H1 (cell line): ENCODE results near the gene AP1M1. TPM values are rescaled to one million over a fixed set of nuclear protein-coding genes. Genes with fewer than 3 reads are reported as not detected.

Experiments
- CTCF ChIA-PET: fragments of 300-600 bp; sonication (Branson Sonifier 250); formaldehyde crosslinking; loops from one replicate; lab custom pipeline; 2021; ENCODE audit not compliant: partially characterized antibody; lab: Charles Lee
- POLR2A ChIA-PET: fragments of 300-600 bp; sonication (Branson Sonifier 250); formaldehyde crosslinking; loops from one replicate; lab custom pipeline; 2021; ENCODE audit warnings: inconsistent platforms; ENCODE audit not compliant: partially characterized antibody; lab: Charles Lee
- DNase-seq, 2 experiments: peaks; one replicate each; pipeline versions ENCODE4 v3.0.0 to v3.0.0-alpha.2; 2010 to 2022; ENCODE audit warnings: low spot score in 2 of 2, low read depth in 1 of 2, mixed read lengths in 1 of 2
- FAIRE-seq: peaks from 2 replicates; lab custom pipeline; 2011; peaks lifted over from hg19 to GRCh38; lab: Jason Lieb, UNC
- H2AFZ ChIP-seq: 2 replicates; pipeline ENCODE4 v1.8.1; 2012; ENCODE audit warnings: low read length, inconsistent platforms
- H2AK5ac ChIP-seq: 2 replicates; pipeline ENCODE4 v1.6.1; 2013; ENCODE audit warnings: low read depth, low read length
- H2BK120ac ChIP-seq: replicated peaks from 2 replicates; pipeline ENCODE3; 2013; ENCODE audit warnings: low read depth, low read length, inconsistent platforms
- H2BK12ac ChIP-seq: 2 replicates; pipeline ENCODE4 v1.6.1; 2013; ENCODE audit warnings: low read depth, low read length
- H2BK15ac ChIP-seq: 2 replicates; pipeline ENCODE4 v1.6.1; 2013; ENCODE audit warnings: low read length
- H2BK20ac ChIP-seq: 2 replicates; pipeline ENCODE4 v1.6.1; 2013; ENCODE audit warnings: low read length
- H2BK5ac ChIP-seq: 2 replicates; pipeline ENCODE4 v1.6.1; 2013; ENCODE audit warnings: low read depth, low read length
- H3K14ac ChIP-seq: 2 replicates; pipeline ENCODE4 v1.6.1; 2013; ENCODE audit warnings: inconsistent platforms; ENCODE audit not compliant: insufficient read length
- H3K18ac ChIP-seq: 2 replicates; pipeline ENCODE4 v1.6.1; 2013; ENCODE audit warnings: low read length; ENCODE audit errors: extremely low read depth
- H3K23ac ChIP-seq: 2 replicates; pipeline ENCODE4 v1.6.1; 2013; ENCODE audit warnings: inconsistent platforms; ENCODE audit not compliant: insufficient read length
- H3K23me2 ChIP-seq: 2 replicates; pipeline ENCODE4 v1.6.1; 2013; ENCODE audit warnings: low read depth, low read length
- H3K27ac ChIP-seq: 2 replicates; pipeline ENCODE4 v1.6.1; 2011; ENCODE audit warnings: low read depth, low read length, inconsistent platforms
- H3K27me3 ChIP-seq, 4 experiments: replicated peaks in 1 of 4; 1 replicate in 1 of 4; 2 replicates in 3 of 4; pipeline versions ENCODE4 v1.6.1 to v1.8.1; 2011 to 2013; ENCODE audit warnings: low read length in 3 of 4, mild to moderate bottlenecking in 3 of 4, inconsistent platforms in 2 of 4, mixed read lengths in 2 of 4, moderate library complexity in 1 of 4; ENCODE audit not compliant: control insufficient read depth in 3 of 4, insufficient read depth in 3 of 4; ENCODE audit errors: extremely low read depth in 1 of 4
- H3K36me3 ChIP-seq, 4 experiments: 2 replicates each; pipeline versions ENCODE4 v1.6.1 to v1.8.1; 2011 to 2013; ENCODE audit warnings: mild to moderate bottlenecking in 4 of 4, low read length in 3 of 4, moderate library complexity in 2 of 4, control low read depth in 1 of 4, inconsistent platforms in 1 of 4; ENCODE audit not compliant: insufficient read depth in 4 of 4, control insufficient read depth in 2 of 4
- H3K4ac ChIP-seq: replicated peaks from 2 replicates; pipeline ENCODE3; 2013; ENCODE audit warnings: low read length, low read depth, mixed read lengths, inconsistent platforms; ENCODE audit not compliant: insufficient read length
- H3K4me1 ChIP-seq, 4 experiments: replicated peaks in 1 of 4; 1 replicate in 1 of 4; 2 replicates in 3 of 4; pipeline versions ENCODE4 v1.6.1 to v1.8.1; 2011 to 2013; ENCODE audit warnings: low read length in 3 of 4, inconsistent platforms in 2 of 4, mixed read lengths in 1 of 4; ENCODE audit not compliant: insufficient read depth in 4 of 4, control insufficient read depth in 3 of 4
- H3K4me2 ChIP-seq, 2 experiments: 2 replicates each; pipeline versions ENCODE4 v1.6.1 to v1.8.1; 2011 to 2013; ENCODE audit warnings: low read depth in 2 of 2, low read length in 2 of 2, control low read depth in 1 of 2, inconsistent platforms in 1 of 2, mild to moderate bottlenecking in 1 of 2; ENCODE audit not compliant: insufficient read depth in 1 of 2
- H3K4me3 ChIP-seq, 4 experiments: fragments of 200-600, 300-600 bp in 1 of 4; sonication (generic), shearing (Covaris generic), sonication (Bioruptor Twin) in 1 of 4; 2 replicates each; pipeline versions ENCODE4 v1.5.1 to v1.8.1; 2011 to 2016; ENCODE audit warnings: low read length in 4 of 4, low read depth in 3 of 4, control low read depth in 2 of 4, inconsistent platforms in 2 of 4, mild to moderate bottlenecking in 2 of 4, mixed read lengths in 1 of 4, moderate library complexity in 1 of 4; ENCODE audit not compliant: insufficient read depth in 2 of 4; ENCODE audit errors: extremely low read depth in 1 of 4
- H3K56ac ChIP-seq: replicated peaks from 2 replicates; pipeline ENCODE3; 2013; ENCODE audit warnings: low read depth, mild to moderate bottlenecking, mixed read lengths, low read length, inconsistent platforms; ENCODE audit not compliant: insufficient read length
- H3K79me1 ChIP-seq: 2 replicates; pipeline ENCODE4 v1.6.1; 2013; ENCODE audit warnings: low read depth, low read length, control low read depth
- H3K79me2 ChIP-seq, 2 experiments: 2 replicates each; pipeline versions ENCODE4 v1.6.1 to v1.8.1; 2012 to 2013; ENCODE audit warnings: low read length in 2 of 2, mild to moderate bottlenecking in 2 of 2, inconsistent platforms in 1 of 2; ENCODE audit not compliant: insufficient read depth in 2 of 2, control insufficient read depth in 1 of 2
- H3K9ac ChIP-seq, 4 experiments: replicated peaks in 1 of 4; 1 replicate in 1 of 4; 2 replicates in 3 of 4; pipeline versions ENCODE4 v1.6.1 to v1.8.1; 2011 to 2013; ENCODE audit warnings: low read depth in 3 of 4, low read length in 3 of 4, control low read depth in 2 of 4, mild to moderate bottlenecking in 2 of 4, moderate library complexity in 2 of 4, inconsistent platforms in 1 of 4; ENCODE audit errors: extremely low read depth in 1 of 4
- H3K9me3 ChIP-seq, 2 experiments: 2 replicates each; pipeline versions ENCODE4 v1.6.1 to v1.8.1; 2012 to 2013; ENCODE audit warnings: mild to moderate bottlenecking in 2 of 2, moderate library complexity in 2 of 2, control low read depth in 1 of 2, inconsistent platforms in 1 of 2, low read depth in 1 of 2, low read length in 1 of 2, mixed read lengths in 1 of 2; ENCODE audit not compliant: insufficient read depth in 2 of 2
- H4K20me1 ChIP-seq, 2 experiments: replicated peaks in 1 of 2; 2 replicates each; pipeline versions ENCODE3 to v1.8.1; 2011 to 2013; ENCODE audit warnings: inconsistent platforms in 2 of 2, low read length in 2 of 2, mild to moderate bottlenecking in 1 of 2; ENCODE audit not compliant: insufficient read depth in 2 of 2, control insufficient read depth in 1 of 2
- H4K5ac ChIP-seq: 2 replicates; pipeline ENCODE4 v1.6.1; 2013; ENCODE audit warnings: low read length, low read depth, mixed read lengths, inconsistent platforms; ENCODE audit not compliant: insufficient read length
- H4K8ac ChIP-seq: 2 replicates; pipeline ENCODE4 v1.8.0; 2013; ENCODE audit warnings: mild to moderate bottlenecking, moderate library complexity, low read length, inconsistent platforms; ENCODE audit not compliant: insufficient read depth; ENCODE audit errors: extremely low read depth
- H4K91ac ChIP-seq: replicated peaks from 2 replicates; pipeline ENCODE3; 2013; ENCODE audit warnings: low read length, mixed read lengths, inconsistent platforms; ENCODE audit not compliant: insufficient read length
- CTBP2 ChIP-seq: IDR thresholded peaks from 2 replicates; pipeline ENCODE4 v1.7.0; 2011; ENCODE audit warnings: borderline replicate concordance, mild to moderate bottlenecking, moderate library complexity, mixed read lengths, low read length; ENCODE audit not compliant: insufficient read depth, insufficient read length
- MAX ChIP-seq: IDR thresholded peaks from 2 replicates; pipeline ENCODE4 v1.6.1; 2012; ENCODE audit warnings: inconsistent platforms
- POLR2A ChIP-seq, 2 experiments: IDR thresholded peaks; 1 replicate in 1 of 2; 2 replicates in 1 of 2; pipeline ENCODE4 v1.6.1; 2011; ENCODE audit warnings: low read depth in 2 of 2, low read length in 2 of 2, mild to moderate bottlenecking in 2 of 2; ENCODE audit errors: control extremely low read depth in 1 of 2
- RAD21 ChIP-seq, 2 experiments: IDR thresholded peaks in 1 of 2; conservative IDR thresholded peaks in 1 of 2; 2 replicates each; pipeline ENCODE4 v1.6.1; 2011; ENCODE audit warnings: low read depth in 2 of 2, low read length in 2 of 2, improper control_type of control experiment in 1 of 2, inconsistent platforms in 1 of 2, mild to moderate bottlenecking in 1 of 2, moderate library complexity in 1 of 2
- RBBP5 ChIP-seq: IDR thresholded peaks from 2 replicates; pipeline ENCODE4 v1.7.1; 2012; ENCODE audit warnings: low read depth, mild to moderate bottlenecking, inconsistent platforms, low read length, moderate library complexity, borderline replicate concordance
- RFX5 ChIP-seq: IDR thresholded peaks from 2 replicates; pipeline ENCODE4 v1.6.1; 2011; ENCODE audit warnings: low read depth, low read length, improper control_type of control experiment, borderline replicate concordance
- SAP30 ChIP-seq: fragments of 300-600 bp; sonication (generic); IDR thresholded peaks from 2 replicates; pipeline ENCODE4 v1.7.1; 2012; ENCODE audit warnings: low read length, moderate library complexity, mild to moderate bottlenecking, inconsistent platforms; ENCODE audit not compliant: insufficient read depth, insufficient replicate concordance
- SUZ12 ChIP-seq: fragments of 200-600 bp; sonication (generic); IDR thresholded peaks from 2 replicates; pipeline ENCODE4 v1.6.1; 2012; ENCODE audit warnings: mild to moderate bottlenecking, inconsistent platforms, low read length, moderate library complexity, mixed read lengths
- WGBS, 2 experiments: shearing (Covaris generic) in 1 of 2; methylation state at CpG; one replicate each; pipeline versions ENCODE4 v1.1.6 to v1.1.7; 2013 to 2015; ENCODE audit warnings: low lambda C conversion rate in 2 of 2, mixed read lengths in 2 of 2, inconsistent platforms in 1 of 2, low coverage in 1 of 2, missing lambda C conversion rate in 1 of 2; ENCODE audit not compliant: insufficient replicate concordance in 2 of 2, insufficient coverage in 1 of 2, insufficient read length in 1 of 2; ENCODE audit errors: extremely low coverage in 1 of 2, missing lambda C conversion rate in 1 of 2; 5-methylcytosine and 5-hydroxymethylcytosine counted together
- polyA plus RNA-seq, 7 experiments: library from polyadenylated mRNA; depleted of rRNA in 3 of 7; stranded (reverse) in 5 of 7; unstranded in 2 of 7; fragments of >200 nt in 5 of 7; fragments of 200-250 nt in 2 of 7; gene quantifications; 1 replicate in 5 of 7; 2 replicates in 1 of 7; 4 replicates in 1 of 7; pipeline versions ENCODE4 v1.2.1 to v1.2.3, GENCODE V29; 2011 to 2013; ENCODE audit warnings: missing spikeins in 2 of 7, mixed read lengths in 2 of 7
- total RNA-seq: library from RNA; stranded (reverse); fragmentation: NEBNext Ultra II Directional; extraction: Animal tissue kit (Norgen Biotek cat#: 25700); gene quantifications from 2 replicates; pipeline ENCODE4 v1.2.1, GENCODE V29; 2021

AP1M1 gene
- total and polyA plus RNA-seq, 2 of the 8 experiments (the other 6 are each of a cell fraction or from before 2014, with no cell fraction given), result 30.9 to 37.5 TPM

GRCh38 chr19:16290692-16291091 is 93.0 kb downstream of the AP1M1 start:
- 90% methylated on average over 10 of the region's 10 CpGs; no CpG with 5 or more reads in 1 of the 2 experiments for WGBS, 2 experiments
- Histone ChIP-seq H3K18ac (no peak overlapping the region), H2BK120ac (no peak overlapping the region), H4K20me1 (no peaks in the 10 kb centered on the region), H3K23ac (no peak overlapping the region), H3K4ac (no peak overlapping the region), H3K79me1 (no peaks in the 10 kb centered on the region; the same call in 1 of the 2 replicates), H4K91ac (no peak overlapping the region), H2BK15ac (no peak overlapping the region), H4K8ac (no peak overlapping the region), H3K27me3 (no peaks in the 10 kb centered on the region; a peak in 1 of 7 replicates), H3K4me2 (no peak overlapping the region), H3K14ac (no peak overlapping the region), H3K9ac (no peak overlapping the region), H3K4me1 (peaks cover 0 to 8% (median 5%) of the 10 kb centered on the region in 4 experiments; a peak in 4 of 7 replicates), H3K27ac (no peak overlapping the region), H3K56ac (no peak overlapping the region), H3K36me3 (no peaks in the 10 kb centered on the region), H2BK12ac (no peak overlapping the region), H3K79me2 (no peaks in the 10 kb centered on the region), H2AFZ (no peak overlapping the region), H2BK5ac (no peak overlapping the region), H3K23me2 (no peaks in the 10 kb centered on the region), H2BK20ac (no peak overlapping the region), H4K5ac (no peak overlapping the region), H2AK5ac (no peak overlapping the region), H3K9me3 (no peaks in the 10 kb centered on the region), H3K4me3 (no peak overlapping the region)
- no peak for DNase-seq
- CTCF ChIA-PET, result interaction anchor here (1.0 kb wide), 1 partner anchor 48 kb away, joined by 3 read pairs; no protein-coding TSS in a partner anchor
- POLR2A ChIA-PET, result no interaction called here
- TF ChIP-seq MAX (no peak), SAP30 (no peak), CTBP2 (no peak), RFX5 (no peak), POLR2A (IDR thresholded peaks at IDR 0.05; ENCODE audit: control extremely low read depth in 1 of 2, low read depth in 2 of 2, low read length in 2 of 2) (no peak), RBBP5 (no peak), SUZ12 (no peak), RAD21 (IDR thresholded peaks at IDR 0.05 in 1 of 2, conservative IDR thresholded peaks at IDR 0.05 in 1 of 2; ENCODE audit: low read depth in 2 of 2, low read length in 2 of 2) (no peak)
- FAIRE-seq, result no peak
